Measurements from ENCODE around the gene TRPM4.

DNA sequence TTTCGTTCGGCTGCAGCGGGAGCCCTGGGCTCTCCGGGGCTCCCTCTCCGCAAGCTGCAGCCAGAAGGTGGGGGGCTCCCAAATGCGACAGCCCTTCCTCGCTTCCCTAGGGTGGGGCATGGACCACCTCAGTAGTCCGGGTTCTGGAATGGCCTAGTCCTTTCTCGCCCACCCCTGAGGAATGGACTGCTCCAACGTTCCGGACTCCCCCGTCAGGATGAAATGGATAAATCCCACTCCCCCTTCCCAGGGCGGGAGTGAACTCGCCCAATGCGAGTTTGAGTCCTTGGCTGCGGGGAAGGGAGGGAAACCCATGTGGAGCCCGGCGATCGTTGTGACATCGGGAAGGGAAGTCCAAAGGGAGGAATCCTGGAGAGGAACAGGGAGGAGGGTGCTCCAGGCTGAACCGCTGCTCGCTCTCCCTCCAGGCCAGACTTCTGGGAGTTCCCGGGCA, 7.9 kb upstream of the TRPM4 start:
- TF ChIP-seq, protein P1, sequence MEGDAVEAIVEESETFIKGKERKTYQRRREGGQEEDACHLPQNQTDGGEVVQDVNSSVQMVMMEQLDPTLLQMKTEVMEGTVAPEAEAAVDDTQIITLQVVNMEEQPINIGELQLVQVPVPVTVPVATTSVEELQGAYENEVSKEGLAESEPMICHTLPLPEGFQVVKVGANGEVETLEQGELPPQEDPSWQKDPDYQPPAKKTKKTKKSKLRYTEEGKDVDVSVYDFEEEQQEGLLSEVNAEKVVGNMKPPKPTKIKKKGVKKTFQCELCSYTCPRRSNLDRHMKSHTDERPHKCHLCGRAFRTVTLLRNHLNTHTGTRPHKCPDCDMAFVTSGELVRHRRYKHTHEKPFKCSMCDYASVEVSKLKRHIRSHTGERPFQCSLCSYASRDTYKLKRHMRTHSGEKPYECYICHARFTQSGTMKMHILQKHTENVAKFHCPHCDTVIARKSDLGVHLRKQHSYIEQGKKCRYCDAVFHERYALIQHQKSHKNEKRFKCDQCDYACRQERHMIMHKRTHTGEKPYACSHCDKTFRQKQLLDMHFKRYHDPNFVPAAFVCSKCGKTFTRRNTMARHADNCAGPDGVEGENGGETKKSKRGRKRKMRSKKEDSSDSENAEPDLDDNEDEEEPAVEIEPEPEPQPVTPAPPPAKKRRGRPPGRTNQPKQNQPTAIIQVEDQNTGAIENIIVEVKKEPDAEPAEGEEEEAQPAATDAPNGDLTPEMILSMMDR (IDR thresholded peaks at IDR 0.05; ENCODE audit: insufficient read depth, low read length, poor library complexity, severe bottlenecking) = no peak
- no peak for TF ChIP-seq EZH2phosphoT487 (conservative IDR thresholded peaks at IDR 0.05; ENCODE audit: low read length)

Data from SU-DHL-6 (cell line).